Measurements from ENCODE around the gene ARID3A.

ARID3A gene

GRCh38 chr19:991174-991931 lies 65.5 kb downstream of the ARID3A start:
- DNase-seq: peak; percentile 53

GRCh38 chr19:991932-992669 lies 66.3 kb downstream of the ARID3A start:
- no peak for DNase-seq

GRCh38 chr19:992670-993055 lies 66.8 kb downstream of the ARID3A start:
- no peak for DNase-seq

GRCh38 chr19:993361-993830 lies 67.6 kb downstream of the ARID3A start:
- DNase-seq: no peak

- no peak for DNase-seq
Observed at GRCh38 chr19:993831-994393, 68.1 kb downstream of the ARID3A start.

- DNase-seq: no peak
Observed at GRCh38 chr19:994516-994915, 68.7 kb downstream of the ARID3A start.

- no peak for DNase-seq
Observed at GRCh38 chr19:995051-995827, 69.4 kb downstream of the ARID3A start.

- DNase-seq: peak; percentile 66
Observed at GRCh38 chr19:996051-996838, 70.4 kb downstream of the ARID3A start.

GRCh38 chr19:998064-998463 lies 72.2 kb downstream of the ARID3A start:
- no peak for DNase-seq

- DNase-seq: no peak
Observed at GRCh38 chr19:999379-999719, 73.5 kb downstream of the ARID3A start.

- DNase-seq: peak; percentile 59
Observed at GRCh38 chr19:1000095-1000494, 74.3 kb downstream of the ARID3A start, which contains the start of gene GRIN3B. Gene GRIN3B (plus strand): TSS chr19:1000419. CDS start chr19:1000438, 19 bp downstream.

- no peak for DNase-seq
Observed at GRCh38 chr19:1000591-1001537, 75.0 kb downstream of the ARID3A start.

GRCh38 chr19:1001538-1002166 lies 75.8 kb downstream of the ARID3A start:
- DNase-seq: peak; percentile 53

GRCh38 chr19:1002600-1002999 lies 76.8 kb downstream of the ARID3A start:
- no peak for DNase-seq

- no peak for DNase-seq
Observed at GRCh38 chr19:1003283-1003682, 77.4 kb downstream of the ARID3A start.

GRCh38 chr19:1004204-1004802 lies 78.5 kb downstream of the ARID3A start:
- no peak for DNase-seq

GRCh38 chr19:1004803-1005664 lies 79.2 kb downstream of the ARID3A start:
- no peak for DNase-seq

- DNase-seq: no peak
Observed at GRCh38 chr19:1006711-1007398, 81.0 kb downstream of the ARID3A start.
